ENCODE results near the gene AGPAT1. TPM values are rescaled to one million over a fixed set of nuclear protein-coding genes. Genes with fewer than 3 reads are reported as not detected.
A peak's percentile ranks its signal among the peaks of the same experiment; 100 is the strongest.

The AGPAT1 gene
- total and polyA plus RNA-seq, 10 of the 15 experiments (the other 5 are each of a cell fraction or from before 2014, with no cell fraction given): 13.9 to 39.5 (median 24.7) TPM

DNA sequence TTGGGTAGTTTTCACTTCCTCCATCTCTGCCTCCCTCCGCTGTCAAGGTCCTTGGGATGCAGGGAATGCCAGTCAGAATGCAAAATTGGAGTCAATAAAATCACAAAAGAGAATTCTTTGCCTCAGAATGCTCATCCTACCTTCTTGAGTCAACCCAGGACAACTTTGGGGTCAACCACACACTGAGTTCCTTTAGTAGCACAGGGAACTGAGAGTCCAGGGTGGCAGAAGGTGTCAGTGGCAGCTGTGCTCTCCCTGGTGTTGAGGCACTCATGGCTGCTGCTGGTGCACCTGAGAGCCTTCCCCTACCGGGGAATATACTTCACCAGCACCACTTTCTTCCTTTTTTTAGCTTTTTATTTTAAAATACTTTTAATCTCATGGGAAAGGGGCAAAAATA lies 48.8 kb upstream of the AGPAT1 start:
- H3K27me3 ChIP-seq (replicated peaks in 1 of 2; ENCODE audit: control insufficient read depth in 2 of 2, insufficient read depth in 2 of 2, low read length in 1 of 2): peaks cover 0 to 2% of the 10 kb centered on the region in 2 experiments; a peak in 1 of 4 replicates
- peak overlapping the region; percentile 28 for H3K4me2 ChIP-seq (ENCODE audit: control insufficient read depth, insufficient read depth)
- H4K20me1 ChIP-seq (ENCODE audit: control insufficient read depth, insufficient read depth): no peaks in the 10 kb centered on the region
- no TSS peak for BruUV-seq (replicated peaks)
- no peak overlapping the region for H2AFZ ChIP-seq (ENCODE audit: control insufficient read depth, low read depth, low read length)
- no peaks in the 10 kb centered on the region; the same call in 2 of the 3 replicates for H3K9me3 ChIP-seq (replicated peaks; ENCODE audit: control insufficient read depth, insufficient read depth, low read length)
- DNase-seq (ENCODE audit: low read depth, low spot score): no peak
- WGBS (ENCODE audit: insufficient coverage, insufficient replicate concordance, low lambda C conversion rate, missing lambda C conversion rate): 50% methylated on average over 2 of the region's 2 CpGs
- ChIA-PET SMC1A (ENCODE audit: uncharacterized antibody, unreplicated experiment) (interaction anchor here (0.6 to 1.3 kb wide), 3 partner anchors 20 to 32 kb away, joined by 3 to 5 read pairs (median 3); partner anchors contain the start of gene GPSM3), CTCF (interaction anchor here (0.6 to 0.7 kb wide), 2 partner anchors 10 to 191 kb away, joined by 3 to 4 read pairs; no protein-coding TSS in a partner anchor), POLR2A (interaction anchor here (0.6 kb wide), 1 partner anchor 24 kb away, joined by 3 read pairs; no protein-coding TSS in a partner anchor), RAD21 (ENCODE audit: unreplicated experiment) (no interaction called here)
- in situ Hi-C loops (cut with MboI) (no loop called here), intact Hi-C loops (cut with micrococcal nuclease; ENCODE audit: unreplicated experiment) (no loop called here)
- no peaks in the 10 kb centered on the region for H3K79me2 ChIP-seq (ENCODE audit: control insufficient read depth, insufficient read depth, low read length)
- H3K4me1 ChIP-seq (ENCODE audit: control insufficient read depth, insufficient read depth, low read length): peaks cover 37% of the 10 kb centered on the region
- no peaks in the 10 kb centered on the region for H3K36me3 ChIP-seq (ENCODE audit: control insufficient read depth in 2 of 2, insufficient read depth in 2 of 2, low read length in 1 of 2)
- H3K9ac ChIP-seq (ENCODE audit: control insufficient read depth, insufficient read depth, low read length): no peak overlapping the region
- FAIRE-seq: no peak
- peak; percentile 95 for ATAC-seq
- H3K27ac ChIP-seq (ENCODE audit: control insufficient read depth, insufficient read depth): no peak overlapping the region
- no peak overlapping the region for H3K4me3 ChIP-seq
- peak; percentile 86 for TF ChIP-seq TCF12 (IDR thresholded peaks at IDR 0.05; ENCODE audit: low read depth, low read length)
- TF ChIP-seq RUNX3 (IDR thresholded peaks at IDR 0.05; ENCODE audit: low read length): peak; percentile 87
- peak; percentile 70; the same call in 1 of the 2 replicates for TF ChIP-seq TCF3 (IDR thresholded peaks at IDR 0.05; ENCODE audit: borderline replicate concordance, insufficient read depth, low read depth, low read length)
- TF ChIP-seq ZBED1 (IDR thresholded peaks at IDR 0.05; ENCODE audit: borderline replicate concordance): no peak
- peak; percentile 70; the same call in 1 of the 2 replicates for TF ChIP-seq GATAD2B (conservative IDR thresholded peaks at IDR 0.05; ENCODE audit: low read depth)
- peak; percentile 93 for TF ChIP-seq IKZF1 (conservative IDR thresholded peaks at IDR 0.05)
- TF ChIP-seq ZZZ3 (IDR thresholded peaks at IDR 0.05; ENCODE audit: control insufficient read depth, insufficient read length, low read depth): no peak
- TF ChIP-seq, protein P1, sequence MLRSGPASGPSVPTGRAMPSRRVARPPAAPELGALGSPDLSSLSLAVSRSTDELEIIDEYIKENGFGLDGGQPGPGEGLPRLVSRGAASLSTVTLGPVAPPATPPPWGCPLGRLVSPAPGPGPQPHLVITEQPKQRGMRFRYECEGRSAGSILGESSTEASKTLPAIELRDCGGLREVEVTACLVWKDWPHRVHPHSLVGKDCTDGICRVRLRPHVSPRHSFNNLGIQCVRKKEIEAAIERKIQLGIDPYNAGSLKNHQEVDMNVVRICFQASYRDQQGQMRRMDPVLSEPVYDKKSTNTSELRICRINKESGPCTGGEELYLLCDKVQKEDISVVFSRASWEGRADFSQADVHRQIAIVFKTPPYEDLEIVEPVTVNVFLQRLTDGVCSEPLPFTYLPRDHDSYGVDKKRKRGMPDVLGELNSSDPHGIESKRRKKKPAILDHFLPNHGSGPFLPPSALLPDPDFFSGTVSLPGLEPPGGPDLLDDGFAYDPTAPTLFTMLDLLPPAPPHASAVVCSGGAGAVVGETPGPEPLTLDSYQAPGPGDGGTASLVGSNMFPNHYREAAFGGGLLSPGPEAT (IDR thresholded peaks at IDR 0.05; ENCODE audit: low read depth): 0 out of 2 replicates have a peak, but pooled peaks have one; percentile 36
- TF ChIP-seq EP300 (IDR thresholded peaks at IDR 0.05; ENCODE audit: borderline replicate concordance in 1 of 2, control insufficient read depth in 1 of 2, low read depth in 2 of 2, low read length in 2 of 2): peak in 1 of 2 experiments; percentile 85; a peak in 2 of 4 replicates
- no peak for TF ChIP-seq CBX3 (IDR thresholded peaks at IDR 0.05; ENCODE audit: borderline replicate concordance, low read depth)
- TF ChIP-seq EED (IDR thresholded peaks at IDR 0.05; ENCODE audit: low read depth): peak; percentile 86
- peak; percentile 86 for TF ChIP-seq SPI1 (IDR thresholded peaks at IDR 0.05; ENCODE audit: borderline replicate concordance, insufficient read depth, low read depth, low read length)
- TF ChIP-seq RFX5 (IDR thresholded peaks at IDR 0.05; ENCODE audit: low read depth, low read length): no peak
- TF ChIP-seq NR2F1 (conservative IDR thresholded peaks at IDR 0.05): peak; percentile 60
- no peak for TF ChIP-seq NFXL1 (IDR thresholded peaks at IDR 0.05; ENCODE audit: borderline replicate concordance)
- no peak for TF ChIP-seq RAD51 (IDR thresholded peaks at IDR 0.05)
- no peak for TF ChIP-seq NFYA (IDR thresholded peaks at IDR 0.05; ENCODE audit: borderline replicate concordance, low read depth, low read length)
- TF ChIP-seq, protein P2, sequence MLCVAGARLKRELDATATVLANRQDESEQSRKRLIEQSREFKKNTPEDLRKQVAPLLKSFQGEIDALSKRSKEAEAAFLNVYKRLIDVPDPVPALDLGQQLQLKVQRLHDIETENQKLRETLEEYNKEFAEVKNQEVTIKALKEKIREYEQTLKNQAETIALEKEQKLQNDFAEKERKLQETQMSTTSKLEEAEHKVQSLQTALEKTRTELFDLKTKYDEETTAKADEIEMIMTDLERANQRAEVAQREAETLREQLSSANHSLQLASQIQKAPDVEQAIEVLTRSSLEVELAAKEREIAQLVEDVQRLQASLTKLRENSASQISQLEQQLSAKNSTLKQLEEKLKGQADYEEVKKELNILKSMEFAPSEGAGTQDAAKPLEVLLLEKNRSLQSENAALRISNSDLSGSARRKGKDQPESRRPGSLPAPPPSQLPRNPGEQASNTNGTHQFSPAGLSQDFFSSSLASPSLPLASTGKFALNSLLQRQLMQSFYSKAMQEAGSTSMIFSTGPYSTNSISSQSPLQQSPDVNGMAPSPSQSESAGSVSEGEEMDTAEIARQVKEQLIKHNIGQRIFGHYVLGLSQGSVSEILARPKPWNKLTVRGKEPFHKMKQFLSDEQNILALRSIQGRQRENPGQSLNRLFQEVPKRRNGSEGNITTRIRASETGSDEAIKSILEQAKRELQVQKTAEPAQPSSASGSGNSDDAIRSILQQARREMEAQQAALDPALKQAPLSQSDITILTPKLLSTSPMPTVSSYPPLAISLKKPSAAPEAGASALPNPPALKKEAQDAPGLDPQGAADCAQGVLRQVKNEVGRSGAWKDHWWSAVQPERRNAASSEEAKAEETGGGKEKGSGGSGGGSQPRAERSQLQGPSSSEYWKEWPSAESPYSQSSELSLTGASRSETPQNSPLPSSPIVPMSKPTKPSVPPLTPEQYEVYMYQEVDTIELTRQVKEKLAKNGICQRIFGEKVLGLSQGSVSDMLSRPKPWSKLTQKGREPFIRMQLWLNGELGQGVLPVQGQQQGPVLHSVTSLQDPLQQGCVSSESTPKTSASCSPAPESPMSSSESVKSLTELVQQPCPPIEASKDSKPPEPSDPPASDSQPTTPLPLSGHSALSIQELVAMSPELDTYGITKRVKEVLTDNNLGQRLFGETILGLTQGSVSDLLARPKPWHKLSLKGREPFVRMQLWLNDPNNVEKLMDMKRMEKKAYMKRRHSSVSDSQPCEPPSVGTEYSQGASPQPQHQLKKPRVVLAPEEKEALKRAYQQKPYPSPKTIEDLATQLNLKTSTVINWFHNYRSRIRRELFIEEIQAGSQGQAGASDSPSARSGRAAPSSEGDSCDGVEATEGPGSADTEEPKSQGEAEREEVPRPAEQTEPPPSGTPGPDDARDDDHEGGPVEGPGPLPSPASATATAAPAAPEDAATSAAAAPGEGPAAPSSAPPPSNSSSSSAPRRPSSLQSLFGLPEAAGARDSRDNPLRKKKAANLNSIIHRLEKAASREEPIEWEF (IDR thresholded peaks at IDR 0.05; ENCODE audit: insufficient replicate concordance, low read depth, low read length): no peak
- peak; percentile 84 for TF ChIP-seq IRF4 (IDR thresholded peaks at IDR 0.05; ENCODE audit: low read depth, low read length)
- TF ChIP-seq JUNB (IDR thresholded peaks at IDR 0.05): peak; percentile 47

All from GM12878 (cell line).